ENCODE results near the gene RETN. TPM values are rescaled to one million over a fixed set of nuclear protein-coding genes. Genes with fewer than 3 reads are reported as not detected.

The RETN gene
- total RNA-seq, 1 donor from 2014 or later, result not detected

DNA sequence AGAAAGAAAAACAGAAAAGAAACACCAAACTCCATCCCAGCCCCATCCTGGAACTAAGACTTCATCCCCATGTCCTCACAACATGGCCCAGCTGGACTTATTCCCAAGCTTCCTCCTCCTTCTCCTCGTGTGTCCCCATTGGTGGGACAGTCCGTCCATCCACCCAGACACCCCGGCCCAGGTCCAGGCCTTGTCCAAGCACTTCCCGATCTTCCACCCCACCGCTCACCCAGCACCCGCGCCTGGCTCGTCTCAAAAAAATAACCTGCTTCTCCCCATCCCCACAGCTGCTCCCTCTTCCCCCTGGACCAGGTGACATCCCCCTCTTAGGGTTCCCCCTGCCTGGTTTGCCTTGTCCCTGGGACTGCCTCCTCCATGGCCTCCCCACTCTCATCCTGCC is 34.5 kb downstream of the RETN start:
- Mint-ChIP-seq H3K9me3 (ENCODE audit: unreplicated experiment) (no peaks in the 10 kb centered on the region), H3K4me3 (ENCODE audit: unreplicated experiment) (no peak overlapping the region), H3K27me3 (ENCODE audit: low read depth, unreplicated experiment) (peaks cover 48% of the 10 kb centered on the region), H3K4me1 (ENCODE audit: low read depth, unreplicated experiment) (no peaks in the 10 kb centered on the region), H3K27ac (ENCODE audit: unreplicated experiment) (no peak overlapping the region), H3K36me3 (ENCODE audit: low read depth, unreplicated experiment) (no peaks in the 10 kb centered on the region)
- DNase-seq (ENCODE audit: low read depth) (no peak), FAIRE-seq (no peak)
- no peak for TF ChIP-seq CTCF (IDR thresholded peaks at IDR 0.05; ENCODE audit: insufficient read depth, low read depth, low read length)
- TF ChIP-seq EZH2 (IDR thresholded peaks at IDR 0.05; ENCODE audit: insufficient read depth, low read length), result no peak
- Histone ChIP-seq H4K20me1 (ENCODE audit: insufficient read depth, low read length) (no peaks in the 10 kb centered on the region), H2AFZ (ENCODE audit: low read depth, low read length) (no peak overlapping the region), H3K27me3 (ENCODE audit: insufficient read depth, low read length) (no peaks in the 10 kb centered on the region), H3K4me3 (ENCODE audit: insufficient read depth, low read depth, low read length) (no peak overlapping the region), H3K9me3 (ENCODE audit: insufficient read depth, low read depth, low read length) (no peaks in the 10 kb centered on the region), H3K27ac (ENCODE audit: low read depth, low read length) (no peak overlapping the region), H3K9ac (ENCODE audit: low read length) (no peak overlapping the region), H3K79me2 (ENCODE audit: insufficient read depth, low read length) (no peaks in the 10 kb centered on the region), H3K4me1 (ENCODE audit: insufficient read depth, low read length) (no peaks in the 10 kb centered on the region), H3K4me2 (ENCODE audit: low read length) (no peak overlapping the region), H3K36me3 (ENCODE audit: insufficient read depth, low read length) (no peaks in the 10 kb centered on the region)

DNA sequence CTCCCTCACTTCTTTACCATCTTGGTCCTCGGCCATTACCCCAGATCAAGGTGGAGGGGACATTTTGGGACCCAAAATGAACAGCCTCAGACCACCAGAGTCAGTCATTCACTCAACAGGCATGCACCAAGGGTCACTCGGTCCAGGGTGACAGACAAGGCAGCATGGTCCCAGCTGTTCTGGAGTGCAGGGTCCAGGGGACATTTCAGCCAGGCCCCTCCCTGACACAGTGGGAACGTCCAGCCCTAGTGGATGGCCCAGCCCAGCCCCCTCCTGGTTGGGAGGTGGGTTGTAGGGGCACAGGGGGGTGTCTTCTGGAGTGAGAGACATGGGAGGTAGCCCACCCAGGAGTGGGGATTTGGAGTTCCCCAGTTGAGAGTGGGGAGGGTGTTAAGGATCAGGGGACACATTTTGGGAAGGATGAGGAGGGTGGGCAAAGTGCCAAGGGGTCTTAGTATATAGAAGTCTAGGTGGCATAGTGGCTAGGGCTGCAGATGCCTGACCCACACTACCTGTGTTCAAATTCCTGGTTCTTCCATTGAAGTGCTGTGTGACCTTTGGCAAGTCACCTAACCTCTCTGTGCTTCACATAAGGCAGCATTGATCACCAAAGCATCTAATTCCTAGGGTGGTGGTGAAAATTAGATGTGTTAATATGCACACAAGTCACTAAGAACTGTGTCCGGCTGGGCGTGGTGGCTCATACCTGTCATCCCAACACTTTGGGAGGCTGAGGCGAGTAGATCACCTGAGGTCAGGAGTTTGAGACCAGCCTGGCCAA is 35.6 kb downstream of the RETN start:
- TF ChIP-seq CTCF (IDR thresholded peaks at IDR 0.05; ENCODE audit: insufficient read depth, low read depth, low read length), result no peak
- Mint-ChIP-seq H3K27me3 (ENCODE audit: low read depth, unreplicated experiment) (peaks cover 45% of the 10 kb centered on the region), H3K27ac (ENCODE audit: unreplicated experiment) (no peak overlapping the region), H3K4me1 (ENCODE audit: low read depth, unreplicated experiment) (no peaks in the 10 kb centered on the region), H3K36me3 (ENCODE audit: low read depth, unreplicated experiment) (no peaks in the 10 kb centered on the region), H3K4me3 (ENCODE audit: unreplicated experiment) (no peak overlapping the region), H3K9me3 (ENCODE audit: unreplicated experiment) (no peaks in the 10 kb centered on the region)
- Histone ChIP-seq H3K27ac (ENCODE audit: low read depth, low read length) (no peak overlapping the region), H3K27me3 (ENCODE audit: insufficient read depth, low read length) (no peaks in the 10 kb centered on the region), H3K79me2 (ENCODE audit: insufficient read depth, low read length) (no peaks in the 10 kb centered on the region), H3K9me3 (ENCODE audit: insufficient read depth, low read depth, low read length) (no peaks in the 10 kb centered on the region), H3K9ac (ENCODE audit: low read length) (no peak overlapping the region), H2AFZ (ENCODE audit: low read depth, low read length) (no peak overlapping the region), H4K20me1 (ENCODE audit: insufficient read depth, low read length) (no peaks in the 10 kb centered on the region), H3K36me3 (ENCODE audit: insufficient read depth, low read length) (no peaks in the 10 kb centered on the region), H3K4me3 (ENCODE audit: insufficient read depth, low read depth, low read length) (no peak overlapping the region), H3K4me1 (ENCODE audit: insufficient read depth, low read length) (no peaks in the 10 kb centered on the region), H3K4me2 (ENCODE audit: low read length) (no peak overlapping the region)
- DNase-seq (ENCODE audit: low read depth), result no peak
- FAIRE-seq, result no peak
